Omental fat pad (tissue), 4 donors: Measurements from ENCODE around the gene TSPAN5. TPM values are rescaled to one million over a fixed set of nuclear protein-coding genes. Genes with fewer than 3 reads are reported as not detected.

Experiments used
- ATAC-seq: fragments of 150-250 bp; one replicate; pipeline ENCODE4 v1.9.1; 2016; ENCODE audit warnings: mild to moderate bottlenecking, moderate library complexity; ENCODE audit not compliant: low FRiP score
- DNase-seq: peaks from one replicate; pipeline ENCODE4 v3.0.0-alpha.2; 2019; ENCODE audit warnings: low spot score
- CTCF ChIP-seq, 3 donors: fragments of 450-650 bp; IDR thresholded peaks; one replicate each; pipeline ENCODE4 v1.5.1; 2016 to 2017; ENCODE audit warnings: antibody characterized with exemption in 3 of 3, mild to moderate bottlenecking in 3 of 3, moderate library complexity in 2 of 3
- total RNA-seq, 4 donors: library from RNA; depleted of rRNA; stranded (reverse); fragments of >200 nt; gene quantifications; one replicate each; pipeline ENCODE4 v1.1.0, GENCODE V29; 2016

Gene TSPAN5
- total RNA-seq, 4 donors from 2014 or later, result 5.1 to 17.7 (median 6.9) TPM

GRCh38 chr4:98522062-98522461 lies 136.3 kb downstream of the TSPAN5 start:
- ATAC-seq, result no peak
- no peak for DNase-seq
- TF ChIP-seq CTCF (IDR thresholded peaks at IDR 0.05), result no peak

GRCh38 chr4:98521486-98521885 lies 136.9 kb downstream of the TSPAN5 start:
- ATAC-seq, result no peak
- no peak for DNase-seq
- no peak for TF ChIP-seq CTCF (IDR thresholded peaks at IDR 0.05)

GRCh38 chr4:98519268-98519977 lies 139.0 kb downstream of the TSPAN5 start:
- DNase-seq, result no peak
- no peak for TF ChIP-seq CTCF (IDR thresholded peaks at IDR 0.05)
- ATAC-seq, result no peak

GRCh38 chr4:98518559-98519267 lies 139.7 kb downstream of the TSPAN5 start:
- ATAC-seq, result no peak
- DNase-seq, result no peak
- no peak for TF ChIP-seq CTCF (IDR thresholded peaks at IDR 0.05)

- DNase-seq (no peak), ATAC-seq (peak; percentile 52)
- TF ChIP-seq CTCF (IDR thresholded peaks at IDR 0.05), result no peak
These were observed 141.0 kb downstream of the TSPAN5 start for GRCh38 chr4:98517218-98518021.

GRCh38 chr4:98516441-98517217 lies 141.8 kb downstream of the TSPAN5 start:
- DNase-seq (no peak), ATAC-seq (no peak)
- TF ChIP-seq CTCF (IDR thresholded peaks at IDR 0.05), result no peak
